ENCODE measurements around the gene SLC25A39. TPM values are rescaled to one million over a fixed set of nuclear protein-coding genes. Genes with fewer than 3 reads are reported as not detected.

The SLC25A39 gene
- total and polyA plus RNA-seq, 4 donors: 59.9 to 128 (median 102) TPM

DNA sequence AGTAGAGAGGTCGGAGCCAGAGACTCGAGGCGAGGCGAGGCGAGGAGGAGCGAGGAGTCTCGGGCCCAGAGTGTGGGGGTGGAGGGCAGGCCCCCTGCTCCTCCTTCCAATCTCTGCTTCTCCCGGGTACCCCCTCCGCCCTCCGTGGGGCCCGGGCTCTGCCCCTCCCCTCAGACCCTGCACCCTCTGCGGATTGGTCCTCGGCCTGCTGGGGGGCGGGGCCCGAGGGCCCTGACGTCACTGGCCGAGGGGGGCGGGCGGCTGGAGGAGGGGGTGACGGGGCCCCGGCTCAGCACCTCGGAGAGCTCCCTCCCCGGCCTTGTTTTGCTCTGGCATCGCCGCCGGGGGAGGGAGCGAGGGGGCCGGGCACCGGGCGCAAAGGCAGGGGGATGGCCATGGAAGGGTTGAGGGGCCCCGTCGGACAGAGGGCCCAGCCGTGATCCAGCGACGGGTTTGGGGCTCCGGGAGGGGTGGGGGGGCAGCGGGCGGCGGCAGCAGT is 16.3 kb downstream of the SLC25A39 start, which contains the start of gene RUNDC3A:
Gene RUNDC3A (plus strand): TSS at position 282 of the 499 bp plus-strand sequence. CDS start 232 bp downstream, outside the sequence.
- Histone ChIP-seq H3K4me3 (ENCODE audit: low read depth, low read length) (peak within 1 kb of the TSS; percentile 55), H3K36me3 (ENCODE audit: control insufficient read depth, insufficient read depth, low read length) (peaks cover 26% of the 10 kb centered on the region), H3K9me3 (ENCODE audit: control insufficient read depth, insufficient read depth, low read length) (no peaks in the 10 kb centered on the region), H3K27ac (ENCODE audit: low read depth, low read length) (peak within 1 kb of the TSS; percentile 93), H3K4me1 (ENCODE audit: control insufficient read depth, insufficient read depth, low read length) (peaks cover 42% of the 10 kb centered on the region), H3K27me3 (ENCODE audit: control insufficient read depth, insufficient read depth, low read length) (no peaks in the 10 kb centered on the region)
- 0% methylated on average over 23 of the region's 39 CpGs for WGBS (ENCODE audit: insufficient coverage)
- peak; percentile 82 to 98 (median 90) for DNase-seq (ENCODE audit: low read depth in 4 of 6, low spot score in 6 of 6)

DNA sequence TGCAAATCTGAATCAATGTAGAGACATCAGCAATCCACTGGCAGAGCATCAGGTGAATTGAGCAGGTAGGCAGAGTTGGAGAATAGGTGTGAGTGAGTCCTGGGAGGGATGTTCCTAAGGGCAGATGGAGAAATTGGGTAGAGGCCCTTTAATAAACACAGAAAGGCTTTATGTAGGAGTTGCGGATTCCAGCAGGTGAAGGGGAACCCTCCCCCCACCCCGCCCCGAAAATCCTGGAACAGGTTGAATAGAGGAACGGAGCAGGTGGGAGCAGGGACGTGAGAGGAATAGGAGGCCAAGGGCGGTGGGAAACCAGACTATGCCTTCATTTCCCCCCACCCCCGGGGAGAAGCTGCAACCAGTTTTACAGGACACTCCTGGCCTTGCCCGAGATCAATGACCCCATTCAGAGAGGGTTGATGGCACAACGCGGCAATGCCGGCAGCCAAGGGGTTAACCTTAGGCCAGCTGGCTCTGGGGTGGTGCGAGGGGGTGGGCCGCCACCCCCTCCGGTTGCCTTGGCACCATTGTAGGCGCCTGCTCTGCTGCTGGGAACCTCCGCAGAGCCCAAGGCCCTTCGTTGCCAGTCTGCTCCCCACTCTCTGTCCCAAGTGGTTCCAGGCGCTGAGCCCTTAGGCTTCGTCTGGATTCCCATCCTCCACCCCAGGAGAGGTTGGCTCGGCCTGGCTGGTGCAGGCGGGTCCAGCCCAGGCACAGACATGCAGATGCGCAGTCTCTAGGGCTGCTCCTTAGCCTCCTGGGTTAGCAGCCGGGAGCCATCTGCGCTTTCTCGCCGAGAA is 17.0 kb downstream of the SLC25A39 start:
- Histone ChIP-seq H3K9me3 (ENCODE audit: control insufficient read depth, insufficient read depth, low read length) (no peaks in the 10 kb centered on the region), H3K36me3 (ENCODE audit: control insufficient read depth, insufficient read depth, low read length) (peaks cover 18% of the 10 kb centered on the region), H3K4me3 (ENCODE audit: low read depth, low read length) (peak overlapping the region; percentile 55), H3K4me1 (ENCODE audit: control insufficient read depth, insufficient read depth, low read length) (peaks cover 42% of the 10 kb centered on the region), H3K27ac (ENCODE audit: low read depth, low read length) (peak overlapping the region; percentile 93), H3K27me3 (ENCODE audit: control insufficient read depth, insufficient read depth, low read length) (no peaks in the 10 kb centered on the region)
- peak in 5 of 6 donors; percentile 48 to 92 (median 59) for DNase-seq (ENCODE audit: low read depth in 4 of 6, low spot score in 6 of 6)
- WGBS (ENCODE audit: insufficient coverage): 0% methylated on average over 16 of the region's 26 CpGs

DNA sequence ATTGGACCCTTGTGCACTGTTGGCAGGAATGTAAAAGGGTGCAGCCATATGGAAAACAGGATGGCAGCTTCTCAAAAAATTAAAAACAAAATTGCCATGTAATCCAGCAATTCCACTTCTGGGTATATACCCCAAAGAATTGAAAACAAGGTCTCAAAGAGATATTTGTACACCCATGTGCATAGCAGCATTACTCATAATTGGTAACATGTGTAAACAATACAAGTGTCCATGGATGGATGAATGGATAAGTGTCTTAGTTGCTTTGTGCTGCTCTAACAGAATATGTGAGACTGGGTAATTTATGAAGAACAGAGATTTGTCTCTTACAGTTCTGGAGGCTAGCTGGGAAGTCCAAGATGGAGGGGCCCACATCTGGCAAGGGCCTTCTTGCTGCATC is 20.0 kb downstream of the SLC25A39 start:
- H3K4me1 ChIP-seq (ENCODE audit: control insufficient read depth, insufficient read depth, low read length): peaks cover 19% of the 10 kb centered on the region
- H3K9me3 ChIP-seq (ENCODE audit: control insufficient read depth, insufficient read depth, low read length): no peaks in the 10 kb centered on the region
- H3K27ac ChIP-seq (ENCODE audit: low read depth, low read length): no peak overlapping the region
- no peak overlapping the region for H3K4me3 ChIP-seq (ENCODE audit: low read depth, low read length)
- peaks cover 1% of the 10 kb centered on the region for H3K36me3 ChIP-seq (ENCODE audit: control insufficient read depth, insufficient read depth, low read length)
- peak in 1 of 6 donors; percentile 48 for DNase-seq (ENCODE audit: low read depth in 4 of 6, low spot score in 6 of 6)
- H3K27me3 ChIP-seq (ENCODE audit: control insufficient read depth, insufficient read depth, low read length): no peaks in the 10 kb centered on the region

DNA sequence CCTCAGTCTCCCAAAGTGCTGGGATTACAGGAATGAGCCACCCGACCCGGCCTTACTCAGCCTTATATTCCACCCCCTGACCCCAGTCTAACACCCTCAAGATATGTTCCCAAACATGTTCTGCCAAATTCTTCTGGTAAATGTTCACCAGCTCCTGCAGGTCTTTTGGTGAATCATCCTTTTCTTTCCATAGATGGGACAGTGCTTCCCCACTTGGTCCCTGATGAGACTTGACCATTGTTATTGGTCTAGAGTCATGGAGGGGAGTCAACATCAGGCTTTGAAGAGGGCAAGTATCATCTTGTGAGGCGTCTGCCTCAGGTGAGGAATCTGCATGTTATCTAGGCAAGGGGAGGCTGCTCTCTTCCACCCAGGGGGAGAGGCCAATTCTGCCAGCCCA is 26.6 kb downstream of the SLC25A39 start:
- Histone ChIP-seq H3K4me1 (ENCODE audit: control insufficient read depth, insufficient read depth, low read length) (no peaks in the 10 kb centered on the region), H3K9me3 (ENCODE audit: control insufficient read depth, insufficient read depth, low read length) (no peaks in the 10 kb centered on the region), H3K27ac (ENCODE audit: low read depth, low read length) (no peak overlapping the region), H3K4me3 (ENCODE audit: low read depth, low read length) (no peak overlapping the region), H3K36me3 (ENCODE audit: control insufficient read depth, insufficient read depth, low read length) (no peaks in the 10 kb centered on the region), H3K27me3 (ENCODE audit: control insufficient read depth, insufficient read depth, low read length) (no peaks in the 10 kb centered on the region)
- DNase-seq (ENCODE audit: low read depth in 4 of 6, low spot score in 6 of 6): no peak
- 72% methylated on average over 2 of the region's 3 CpGs for WGBS (ENCODE audit: insufficient coverage)

DNA sequence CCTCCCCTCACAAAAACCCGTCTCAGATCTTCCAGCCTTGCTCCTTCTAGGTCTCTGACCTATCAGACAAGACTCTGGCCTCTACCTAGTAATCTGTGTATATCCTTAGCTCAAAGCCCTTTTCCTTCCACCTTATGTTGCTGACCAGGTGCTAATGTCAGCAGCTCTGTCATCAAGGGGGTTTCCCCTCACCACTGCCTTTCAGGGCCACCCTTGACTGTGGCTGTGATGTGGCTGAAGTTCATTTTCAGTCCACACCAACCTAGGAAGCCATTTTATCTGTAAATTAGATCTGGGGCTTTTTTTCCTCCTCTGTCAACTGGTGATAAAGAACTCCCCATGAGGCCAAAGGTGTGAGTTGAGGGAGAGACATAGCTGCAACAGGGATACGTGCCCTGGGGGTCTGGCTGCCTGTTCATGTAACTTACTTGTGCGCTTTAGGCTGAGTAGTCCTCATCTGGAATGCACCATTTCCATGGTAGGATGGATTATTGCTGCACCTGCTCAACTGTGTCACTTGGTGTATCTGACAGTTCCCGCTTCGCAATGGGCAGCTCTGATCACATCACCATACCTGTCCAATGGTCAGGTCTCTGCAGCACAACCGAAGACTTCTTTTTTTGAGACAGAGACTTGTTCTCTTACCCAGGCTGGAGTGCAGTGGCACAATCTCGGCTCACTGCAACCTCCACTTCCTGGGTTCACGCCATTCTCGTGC is 31.0 kb downstream of the SLC25A39 start:
- DNase-seq (ENCODE audit: low read depth in 4 of 6, low spot score in 6 of 6): no peak
- H3K36me3 ChIP-seq (ENCODE audit: control insufficient read depth, insufficient read depth, low read length): no peaks in the 10 kb centered on the region
- H3K4me1 ChIP-seq (ENCODE audit: control insufficient read depth, insufficient read depth, low read length): no peaks in the 10 kb centered on the region
- no peaks in the 10 kb centered on the region for H3K9me3 ChIP-seq (ENCODE audit: control insufficient read depth, insufficient read depth, low read length)
- no peak overlapping the region for H3K27ac ChIP-seq (ENCODE audit: low read depth, low read length)
- no peaks in the 10 kb centered on the region for H3K27me3 ChIP-seq (ENCODE audit: control insufficient read depth, insufficient read depth, low read length)
- H3K4me3 ChIP-seq (ENCODE audit: low read depth, low read length): no peak overlapping the region
- 87% methylated on average over 8 of the region's 9 CpGs for WGBS (ENCODE audit: insufficient coverage)

DNA sequence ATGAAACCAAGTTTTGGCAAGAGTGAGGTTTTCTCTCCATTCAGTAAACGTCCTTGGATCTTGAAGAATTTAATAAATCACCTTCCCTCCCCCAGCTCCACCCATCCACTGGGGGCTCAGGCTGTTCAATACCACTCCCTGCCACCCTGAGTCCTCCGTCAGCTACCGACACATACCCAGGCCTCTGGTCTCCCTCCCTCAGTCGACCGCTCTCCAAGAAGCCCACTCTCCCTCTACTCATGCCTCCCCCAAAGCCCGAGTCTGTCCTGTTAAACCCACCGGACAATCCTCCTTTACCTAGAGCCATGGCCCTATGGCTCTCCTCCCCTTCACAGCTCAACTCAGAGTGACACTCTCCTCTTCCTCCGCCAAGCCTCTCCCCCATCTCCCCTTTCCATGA is 37.0 kb downstream of the SLC25A39 start:
- no peaks in the 10 kb centered on the region for H3K9me3 ChIP-seq (ENCODE audit: control insufficient read depth, insufficient read depth, low read length)
- H3K36me3 ChIP-seq (ENCODE audit: control insufficient read depth, insufficient read depth, low read length): no peaks in the 10 kb centered on the region
- no peak overlapping the region for H3K27ac ChIP-seq (ENCODE audit: low read depth, low read length)
- WGBS (ENCODE audit: insufficient coverage): 70% methylated on average over 8 of the region's 8 CpGs
- no peak overlapping the region for H3K4me3 ChIP-seq (ENCODE audit: low read depth, low read length)
- no peaks in the 10 kb centered on the region for H3K27me3 ChIP-seq (ENCODE audit: control insufficient read depth, insufficient read depth, low read length)
- no peak for DNase-seq (ENCODE audit: low read depth in 4 of 6, low spot score in 6 of 6)
- no peaks in the 10 kb centered on the region for H3K4me1 ChIP-seq (ENCODE audit: control insufficient read depth, insufficient read depth, low read length)

DNA sequence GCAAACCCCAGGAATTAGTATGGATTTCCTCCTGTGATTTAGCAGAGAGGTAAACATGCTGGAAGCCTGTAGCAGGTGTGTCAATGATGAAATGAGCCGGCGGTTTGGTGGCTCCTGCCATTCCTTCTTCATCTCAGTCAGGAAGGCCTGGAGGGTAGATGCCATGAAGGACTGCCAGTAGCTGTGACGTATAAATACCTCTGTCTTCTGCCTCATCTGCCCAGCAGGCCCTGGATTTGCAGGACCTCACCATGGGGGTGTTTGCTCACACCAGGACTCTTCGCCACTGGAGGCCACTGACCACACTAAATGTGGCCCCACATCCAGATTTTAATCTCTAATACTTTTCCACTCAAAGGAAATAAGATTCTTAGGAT is 40.6 kb downstream of the SLC25A39 start:
- no peak for DNase-seq (ENCODE audit: low read depth in 4 of 6, low spot score in 6 of 6)
- H3K9me3 ChIP-seq (ENCODE audit: control insufficient read depth, insufficient read depth, low read length): no peaks in the 10 kb centered on the region
- WGBS (ENCODE audit: insufficient coverage): 100% methylated on average over 2 of the region's 4 CpGs

DNA sequence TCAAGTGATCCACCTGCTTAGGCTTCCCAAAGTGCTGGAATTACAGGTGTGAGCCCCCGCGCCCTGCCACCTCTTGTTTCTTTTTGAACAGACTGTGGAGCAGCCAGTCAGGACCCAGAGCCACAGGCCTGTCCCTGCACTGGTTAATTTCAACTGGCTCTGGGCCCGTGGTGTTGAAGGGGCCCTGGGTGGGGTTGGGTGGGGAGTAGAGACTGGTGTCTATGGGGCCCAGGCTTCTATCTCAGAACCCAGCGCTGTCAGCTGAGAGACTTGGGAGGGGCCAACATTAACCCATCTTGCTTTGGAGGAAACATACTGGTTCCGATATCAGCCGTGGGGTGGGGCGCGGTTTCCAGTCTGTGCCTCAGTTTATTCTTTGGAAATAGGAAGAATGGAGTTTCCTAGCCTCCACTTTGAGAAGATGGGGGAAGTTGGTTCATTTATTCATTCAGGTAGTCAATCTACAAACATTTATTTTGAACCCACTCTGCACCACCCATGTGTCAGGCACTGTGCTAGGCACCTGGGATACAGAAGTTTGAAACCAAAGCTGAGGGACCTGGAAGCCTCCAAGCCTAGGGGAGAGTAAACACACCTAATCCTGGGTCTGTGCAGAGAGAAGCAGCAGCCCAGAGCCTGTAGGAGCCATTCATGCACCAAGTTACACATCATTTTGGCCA is 41.1 kb downstream of the SLC25A39 start:
- no peak overlapping the region for H3K27ac ChIP-seq (ENCODE audit: low read depth, low read length)
- H3K36me3 ChIP-seq (ENCODE audit: control insufficient read depth, insufficient read depth, low read length): no peaks in the 10 kb centered on the region
- 80% methylated on average over 8 of the region's 8 CpGs for WGBS (ENCODE audit: insufficient coverage)
- H3K4me3 ChIP-seq (ENCODE audit: low read depth, low read length): no peak overlapping the region
- H3K4me1 ChIP-seq (ENCODE audit: control insufficient read depth, insufficient read depth, low read length): peaks cover 8% of the 10 kb centered on the region
- DNase-seq (ENCODE audit: low read depth in 4 of 6, low spot score in 6 of 6): no peak
- H3K27me3 ChIP-seq (ENCODE audit: control insufficient read depth, insufficient read depth, low read length): no peaks in the 10 kb centered on the region
- H3K9me3 ChIP-seq (ENCODE audit: control insufficient read depth, insufficient read depth, low read length): no peaks in the 10 kb centered on the region

More for the DNA sequence above, 40.6 kb downstream of the SLC25A39 start:
- Histone ChIP-seq H3K27ac (ENCODE audit: low read depth, low read length) (no peak overlapping the region), H3K27me3 (ENCODE audit: control insufficient read depth, insufficient read depth, low read length) (no peaks in the 10 kb centered on the region), H3K4me3 (ENCODE audit: low read depth, low read length) (no peak overlapping the region), H3K36me3 (ENCODE audit: control insufficient read depth, insufficient read depth, low read length) (no peaks in the 10 kb centered on the region), H3K4me1 (ENCODE audit: control insufficient read depth, insufficient read depth, low read length) (peaks cover 8% of the 10 kb centered on the region)

DNA sequence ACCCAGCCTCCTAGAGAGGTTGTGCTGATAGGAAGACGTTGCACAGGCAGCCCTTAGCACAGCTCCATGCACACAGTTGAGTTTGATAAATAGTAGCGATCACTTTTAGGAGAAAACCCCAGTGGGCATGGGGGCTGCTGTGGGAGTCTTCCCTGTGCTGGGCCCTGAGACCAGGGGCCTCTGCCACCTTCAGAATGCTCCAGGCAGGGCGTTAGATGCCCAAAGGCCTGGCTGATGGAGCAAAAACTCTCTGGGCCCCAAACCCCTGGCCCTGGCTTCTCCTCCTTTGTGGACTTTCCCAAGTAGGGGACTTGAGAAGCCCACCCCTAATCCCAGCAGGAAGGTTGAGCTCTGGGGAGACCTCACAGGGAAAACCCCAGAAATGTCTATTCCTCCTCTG is 42.4 kb downstream of the SLC25A39 start:
- H3K27me3 ChIP-seq (ENCODE audit: control insufficient read depth, insufficient read depth, low read length): peaks cover 2% of the 10 kb centered on the region
- H3K36me3 ChIP-seq (ENCODE audit: control insufficient read depth, insufficient read depth, low read length): no peaks in the 10 kb centered on the region
- no peaks in the 10 kb centered on the region for H3K9me3 ChIP-seq (ENCODE audit: control insufficient read depth, insufficient read depth, low read length)
- 80% methylated on average over 2 of the region's 3 CpGs for WGBS (ENCODE audit: insufficient coverage)
- H3K27ac ChIP-seq (ENCODE audit: low read depth, low read length): no peak overlapping the region
- no peak for DNase-seq (ENCODE audit: low read depth in 4 of 6, low spot score in 6 of 6)
- peaks cover 8% of the 10 kb centered on the region for H3K4me1 ChIP-seq (ENCODE audit: control insufficient read depth, insufficient read depth, low read length)
- no peak overlapping the region for H3K4me3 ChIP-seq (ENCODE audit: low read depth, low read length)
